KBM-7 (cell line): ENCODE results near the gene KLF14.
"Not testable (repeated sequence)": the region's sequence is repeated elsewhere in the genome, so short reads cannot be mapped to it uniquely, and the experiment has no call there.

Source experiments
- DNase-seq: peaks from one replicate; pipeline ENCODE4 v3.0.0-alpha.2; 2015
- in situ Hi-C: fragments of 300-500 bp; cut with MboI; formaldehyde crosslinking; loops from 2 replicates; pipeline ENCODE4 v1.14.3; 2020; ENCODE audit warnings: low sequenced_read_pairs, low pct_unique_long_range_greater_than_20kb, mixed read lengths

KLF14 gene

GRCh38 chr7:130723784-130724183, 10.2 kb downstream of the KLF14 start:
- in situ Hi-C loops = no loop called here
- DNase-seq = no peak

DNA sequence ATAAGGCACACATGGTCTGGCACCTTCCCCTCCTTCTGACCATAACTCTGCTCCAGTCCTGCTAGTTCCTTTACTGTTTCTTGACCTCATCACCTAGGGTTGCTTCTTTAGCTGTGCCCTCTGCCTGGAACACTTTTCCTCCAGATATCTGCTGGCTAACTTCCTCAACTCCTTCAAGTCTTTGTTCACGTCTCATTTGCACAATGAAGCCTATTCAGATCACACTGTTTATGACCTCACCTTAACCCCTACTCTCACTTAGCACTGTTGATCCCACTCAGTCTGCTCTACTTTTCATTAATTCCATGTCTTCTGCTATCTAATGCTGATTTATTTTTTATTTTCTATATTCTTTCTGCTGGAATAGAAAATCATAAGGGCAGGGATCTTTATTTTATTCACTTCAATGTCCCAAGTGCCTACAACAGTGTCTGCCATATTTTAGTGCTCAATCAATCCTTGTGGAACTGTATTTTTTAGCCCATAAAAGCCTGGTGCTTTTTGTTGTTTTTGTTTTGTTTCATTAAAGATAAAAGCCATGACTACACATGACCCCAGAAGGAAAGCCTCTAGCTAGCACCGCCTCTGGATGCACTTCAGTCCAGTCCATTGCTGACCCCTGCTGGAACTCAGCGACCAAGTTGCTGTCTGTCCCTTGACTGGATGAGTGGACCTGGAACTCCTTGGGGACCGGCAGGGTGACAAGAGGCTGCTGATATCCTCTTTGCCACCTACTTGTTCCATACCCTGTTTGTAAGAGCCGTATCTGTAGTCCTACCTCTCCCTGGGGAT, 12.3 kb downstream of the KLF14 start:
- DNase-seq = peak; percentile 43
- in situ Hi-C loops = no loop called here

GRCh38 chr7:130719541-130719940, 14.5 kb downstream of the KLF14 start:
- in situ Hi-C loops = no loop called here
- no peak for DNase-seq

- DNase-seq = no peak
- in situ Hi-C loops = no loop called here
Observed at GRCh38 chr7:130712416-130712815, 21.6 kb downstream of the KLF14 start.

GRCh38 chr7:130708766-130709165, 25.2 kb downstream of the KLF14 start:
- no peak for DNase-seq
- in situ Hi-C loops = no loop called here

- in situ Hi-C loops = no loop called here
- no peak for DNase-seq
Observed at GRCh38 chr7:130708001-130708400, 26.0 kb downstream of the KLF14 start.

GRCh38 chr7:130703851-130704250, 30.2 kb downstream of the KLF14 start:
- DNase-seq = no peak
- in situ Hi-C loops = no loop called here

GRCh38 chr7:130701650-130702049, 32.4 kb downstream of the KLF14 start:
- in situ Hi-C loops = no loop called here
- no peak for DNase-seq

DNA sequence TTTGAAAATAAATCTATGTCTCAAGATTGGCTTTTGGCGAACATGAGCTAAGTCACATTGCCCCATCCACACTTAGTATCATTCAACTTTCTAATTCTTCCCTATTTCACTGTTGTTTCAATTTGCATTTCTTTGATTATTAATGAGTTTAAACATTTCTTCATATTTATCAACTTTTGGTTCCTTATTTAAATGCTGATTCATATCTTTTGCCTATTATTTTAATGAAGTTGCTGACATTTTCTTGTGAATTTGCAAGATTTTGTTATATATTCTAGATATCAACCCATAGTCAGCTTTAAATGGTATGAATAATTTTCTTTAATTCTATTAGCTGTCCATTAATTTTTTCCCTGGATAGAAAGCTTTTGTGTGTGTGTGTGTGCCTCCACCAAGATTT, 33.2 kb downstream of the KLF14 start:
- in situ Hi-C loops = no loop called here

GRCh38 chr7:130699686-130700085, 34.3 kb downstream of the KLF14 start:
- in situ Hi-C loops = no loop called here
- no peak for DNase-seq

More for the DNA sequence above, 33.2 kb downstream of the KLF14 start:
- DNase-seq = no peak

DNA sequence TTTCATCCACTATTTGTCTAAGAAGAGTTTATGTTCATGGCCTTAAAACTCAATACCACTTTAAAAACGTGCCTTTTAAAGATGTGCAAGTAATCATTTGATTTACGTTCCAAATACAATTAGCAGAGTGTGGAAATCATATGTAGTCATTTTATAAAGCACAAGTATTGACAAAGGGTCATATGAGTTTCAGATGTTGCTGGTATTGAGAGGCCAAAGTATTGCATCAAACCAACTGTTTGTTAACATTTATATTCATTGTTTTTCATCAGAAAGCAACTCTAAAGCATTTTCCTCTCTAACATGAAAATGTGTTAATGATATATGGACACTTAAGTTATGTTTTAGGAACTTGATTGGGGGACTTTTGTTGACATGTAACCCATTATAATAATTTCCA, 36.2 kb downstream of the KLF14 start:
- in situ Hi-C loops = no loop called here
- no peak for DNase-seq

DNA sequence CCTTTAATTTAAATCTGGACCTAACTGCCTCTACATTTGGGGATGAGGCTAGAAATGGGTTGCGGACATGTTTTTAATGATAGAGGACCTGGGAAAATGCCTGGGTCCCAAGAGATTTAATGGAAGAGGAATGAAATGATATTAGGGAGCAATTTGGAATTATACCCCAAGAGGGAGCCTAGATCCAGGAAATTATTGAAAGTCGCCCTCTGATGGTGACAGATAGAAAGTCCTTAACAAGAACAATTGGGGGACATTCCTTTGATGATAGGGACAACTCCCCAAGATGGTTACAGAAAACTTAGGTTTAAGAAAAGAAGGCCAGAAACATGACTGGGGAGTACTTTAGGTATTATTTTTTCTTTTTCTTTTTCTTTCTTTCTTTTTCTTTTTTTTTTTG, 38.2 kb downstream of the KLF14 start:
- DNase-seq = peak; percentile 14
- in situ Hi-C loops = no loop called here

- DNase-seq, in situ Hi-C loops: not testable (repeated sequence)
Observed at GRCh38 chr7:130692396-130692795, 41.6 kb downstream of the KLF14 start.

DNA sequence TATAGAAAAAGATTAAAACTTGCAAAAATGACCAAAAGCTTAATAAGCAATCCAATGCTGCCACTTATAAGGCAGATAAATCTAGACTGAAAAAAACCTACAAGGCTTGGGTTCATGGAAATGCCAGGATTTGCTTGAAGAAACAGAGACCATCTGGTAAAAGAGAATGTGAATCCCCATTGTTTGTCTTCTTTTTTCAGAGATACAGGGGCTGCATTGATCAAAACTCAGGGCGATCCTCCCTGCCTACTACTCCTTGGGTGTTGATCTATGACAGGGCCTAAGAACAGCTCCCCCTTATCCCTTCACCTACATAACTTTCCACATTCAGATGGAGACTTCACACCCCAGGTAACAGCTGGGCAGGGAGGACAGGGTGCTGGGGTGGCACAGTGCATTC, 44.3 kb downstream of the KLF14 start:
- DNase-seq = no peak
- in situ Hi-C loops = no loop called here

GRCh38 chr7:130683026-130683425, 51.0 kb downstream of the KLF14 start:
- DNase-seq = no peak
- in situ Hi-C loops = no loop called here
